ENCODE measurements around the gene PHLDB1. TPM values are rescaled to one million over a fixed set of nuclear protein-coding genes. Genes with fewer than 3 reads are reported as not detected.

The PHLDB1 gene
- total RNA-seq, 1 experiment from 2014 or later, result 122 TPM

DNA sequence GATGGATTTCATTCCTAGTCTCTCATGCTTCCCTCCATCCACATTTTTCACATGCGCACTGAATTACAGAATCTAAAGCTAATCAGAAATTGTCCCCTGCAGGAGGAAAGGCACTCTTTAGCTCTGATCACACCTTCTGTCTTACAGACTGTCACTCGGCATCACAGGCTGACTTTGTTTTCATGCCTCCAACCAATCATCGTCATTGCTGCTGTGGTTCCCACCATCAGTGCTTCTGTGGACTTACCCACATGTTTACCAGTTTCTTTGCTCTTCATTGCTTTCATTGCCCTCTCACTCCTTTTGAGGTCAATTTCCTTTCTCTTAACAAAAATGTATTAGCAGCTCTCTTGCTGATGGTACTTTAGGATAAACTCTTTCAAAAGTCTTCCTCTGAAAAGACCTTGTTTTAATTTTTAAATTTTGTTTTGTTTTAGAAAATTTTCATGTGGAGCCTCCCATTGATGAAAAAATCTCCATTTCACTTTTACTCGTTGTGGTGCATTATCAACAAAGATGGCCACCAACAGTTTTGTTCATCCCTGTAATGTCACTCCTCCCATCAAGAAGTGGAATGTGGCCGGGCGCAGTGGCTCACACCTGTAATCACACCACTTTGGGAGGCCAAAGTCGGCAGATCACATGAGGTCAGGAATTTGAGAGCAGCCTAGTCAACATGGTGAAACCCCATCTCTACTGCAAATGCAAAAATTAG, 92.2 kb downstream of the PHLDB1 start:
- no peaks in the 10 kb centered on the region for H3K79me2 ChIP-seq (ENCODE audit: low read depth)
- H3F3A ChIP-seq (ENCODE audit: insufficient read depth, low read depth), result peaks cover 11% of the 10 kb centered on the region
- H3K9me2 ChIP-seq (ENCODE audit: insufficient read depth), result no peaks in the 10 kb centered on the region
- peaks cover 3% of the 10 kb centered on the region; the same call in 1 of the 2 replicates for H3K4me1 ChIP-seq (replicated peaks; ENCODE audit: insufficient read depth)
- H3K27ac ChIP-seq, result no peak overlapping the region
- ChIA-PET POLR2A (ENCODE audit: unreplicated experiment) (no interaction called here), CTCF (interaction anchor here (0.6 kb wide), 1 partner anchor 10 kb away, joined by 3 read pairs; no protein-coding TSS in a partner anchor)
- no peaks in the 10 kb centered on the region for H4K20me1 ChIP-seq (ENCODE audit: insufficient read depth)
- intact Hi-C loops (cut with micrococcal nuclease; ENCODE audit: unreplicated experiment), result no loop called here
- no peaks in the 10 kb centered on the region for H3K36me3 ChIP-seq (ENCODE audit: low read depth)
- no peak overlapping the region for H2AFZ ChIP-seq
- no peaks in the 10 kb centered on the region for H3K27me3 ChIP-seq (ENCODE audit: insufficient read depth, low read depth)
- H3K9me3 ChIP-seq (ENCODE audit: insufficient read depth, low read depth), result 0 out of 2 replicates have a peak, but pooled peaks cover 3% of the 10 kb centered on the region
- H3K4me2 ChIP-seq, result no peak overlapping the region
- BruUV-seq (replicated peaks), result no TSS peak
- DNase-seq, result no peak
- no peak overlapping the region for H3K4me3 ChIP-seq
- TF ChIP-seq EZH2 (IDR thresholded peaks at IDR 0.05; ENCODE audit: low read depth), result no peak
- TF ChIP-seq, protein P1, sequence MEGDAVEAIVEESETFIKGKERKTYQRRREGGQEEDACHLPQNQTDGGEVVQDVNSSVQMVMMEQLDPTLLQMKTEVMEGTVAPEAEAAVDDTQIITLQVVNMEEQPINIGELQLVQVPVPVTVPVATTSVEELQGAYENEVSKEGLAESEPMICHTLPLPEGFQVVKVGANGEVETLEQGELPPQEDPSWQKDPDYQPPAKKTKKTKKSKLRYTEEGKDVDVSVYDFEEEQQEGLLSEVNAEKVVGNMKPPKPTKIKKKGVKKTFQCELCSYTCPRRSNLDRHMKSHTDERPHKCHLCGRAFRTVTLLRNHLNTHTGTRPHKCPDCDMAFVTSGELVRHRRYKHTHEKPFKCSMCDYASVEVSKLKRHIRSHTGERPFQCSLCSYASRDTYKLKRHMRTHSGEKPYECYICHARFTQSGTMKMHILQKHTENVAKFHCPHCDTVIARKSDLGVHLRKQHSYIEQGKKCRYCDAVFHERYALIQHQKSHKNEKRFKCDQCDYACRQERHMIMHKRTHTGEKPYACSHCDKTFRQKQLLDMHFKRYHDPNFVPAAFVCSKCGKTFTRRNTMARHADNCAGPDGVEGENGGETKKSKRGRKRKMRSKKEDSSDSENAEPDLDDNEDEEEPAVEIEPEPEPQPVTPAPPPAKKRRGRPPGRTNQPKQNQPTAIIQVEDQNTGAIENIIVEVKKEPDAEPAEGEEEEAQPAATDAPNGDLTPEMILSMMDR (conservative IDR thresholded peaks at IDR 0.05), result no peak

DNA sequence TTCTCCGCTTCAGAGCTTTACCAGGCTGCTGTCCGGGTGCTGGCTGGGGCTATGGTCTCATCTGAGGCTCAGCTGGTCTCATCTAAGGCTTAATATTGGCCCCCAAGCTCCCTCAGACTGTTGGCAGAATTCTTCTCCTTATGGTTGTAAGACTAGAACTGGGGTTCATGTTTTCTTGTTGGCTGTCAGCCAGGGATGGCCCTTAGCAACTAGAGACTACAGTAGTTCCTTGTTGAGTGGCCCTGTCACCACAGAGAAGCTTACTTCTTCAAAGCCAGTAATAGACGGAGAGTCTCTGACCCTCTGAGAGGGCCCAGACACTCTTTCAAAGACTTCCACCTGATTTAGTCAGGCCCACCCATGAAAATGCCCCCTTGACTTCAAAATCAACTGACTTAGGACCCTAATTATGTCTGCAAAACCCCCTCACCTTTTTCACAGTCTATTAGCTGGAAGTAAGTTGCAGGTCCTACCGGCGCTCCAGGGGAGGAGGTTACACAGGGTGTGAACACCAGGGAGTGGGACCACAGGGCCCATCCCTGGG, 96.2 kb downstream of the PHLDB1 start:
- no peaks in the 10 kb centered on the region for H3K36me3 ChIP-seq (ENCODE audit: low read depth)
- no peak overlapping the region for H3K4me2 ChIP-seq
- TF ChIP-seq, protein P1 (conservative IDR thresholded peaks at IDR 0.05), result no peak
- no TSS peak for BruUV-seq (replicated peaks)
- no peak for DNase-seq
- H4K20me1 ChIP-seq (ENCODE audit: insufficient read depth), result no peaks in the 10 kb centered on the region
- intact Hi-C loops (cut with micrococcal nuclease; ENCODE audit: unreplicated experiment), result no loop called here
- POLR2A ChIA-PET (ENCODE audit: unreplicated experiment), result no interaction called here
- H3K9me3 ChIP-seq (ENCODE audit: insufficient read depth, low read depth), result no peaks in the 10 kb centered on the region
- no peaks in the 10 kb centered on the region for H3K79me2 ChIP-seq (ENCODE audit: low read depth)
- no peak overlapping the region for H2AFZ ChIP-seq
- CTCF ChIA-PET, result no interaction called here
- no peak overlapping the region for H3K4me3 ChIP-seq
- H3K27ac ChIP-seq, result no peak overlapping the region
- H3K27me3 ChIP-seq (ENCODE audit: insufficient read depth, low read depth), result no peaks in the 10 kb centered on the region
- H3K9me2 ChIP-seq (ENCODE audit: insufficient read depth), result no peaks in the 10 kb centered on the region
- peaks cover 3% of the 10 kb centered on the region for H3F3A ChIP-seq (ENCODE audit: insufficient read depth, low read depth)
- H3K4me1 ChIP-seq (replicated peaks; ENCODE audit: insufficient read depth), result no peaks in the 10 kb centered on the region

DNA sequence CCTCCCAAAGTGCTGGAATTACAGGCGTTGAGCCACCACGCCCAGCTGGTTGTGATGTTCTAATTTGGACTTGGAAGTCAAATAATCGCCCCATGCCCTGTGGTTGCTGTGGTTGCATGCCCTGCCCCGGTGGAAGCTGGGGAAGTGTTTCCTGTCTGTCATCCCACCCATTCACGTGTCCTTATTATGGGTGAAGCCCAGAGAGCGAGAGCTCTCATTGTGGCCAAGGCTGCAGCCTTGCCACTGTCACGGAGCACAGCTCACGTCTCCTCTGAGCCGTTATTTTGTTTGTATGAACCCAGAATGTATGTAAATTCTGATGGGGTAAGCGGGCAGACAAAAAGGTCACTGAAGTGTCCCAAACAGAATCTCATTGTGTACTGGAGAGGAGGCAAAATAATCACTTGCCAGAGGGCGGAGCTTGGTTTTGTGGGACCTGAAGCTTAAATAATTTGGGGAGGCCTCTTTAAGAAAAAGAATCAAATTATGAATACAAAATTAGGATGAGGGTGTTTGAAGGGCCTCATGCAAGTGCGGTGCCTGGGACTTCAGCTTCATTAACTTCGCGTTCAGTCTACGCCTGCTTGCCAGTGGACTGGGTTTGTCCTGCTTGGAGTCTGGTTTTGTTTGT, 97.8 kb downstream of the PHLDB1 start:
- H3K27me3 ChIP-seq (ENCODE audit: insufficient read depth, low read depth), result no peaks in the 10 kb centered on the region
- no peaks in the 10 kb centered on the region for H3K4me1 ChIP-seq (replicated peaks; ENCODE audit: insufficient read depth)
- POLR2A ChIA-PET (ENCODE audit: unreplicated experiment), result no interaction called here
- H3K27ac ChIP-seq, result no peak overlapping the region
- H3F3A ChIP-seq (ENCODE audit: insufficient read depth, low read depth), result no peaks in the 10 kb centered on the region; the same call in 1 of the 2 replicates
- H3K9me2 ChIP-seq (ENCODE audit: insufficient read depth), result no peaks in the 10 kb centered on the region
- TF ChIP-seq, protein P1 (conservative IDR thresholded peaks at IDR 0.05), result no peak
- TF ChIP-seq EZH2 (IDR thresholded peaks at IDR 0.05; ENCODE audit: low read depth), result no peak
- no peaks in the 10 kb centered on the region for H3K36me3 ChIP-seq (ENCODE audit: low read depth)
- no peaks in the 10 kb centered on the region for H3K79me2 ChIP-seq (ENCODE audit: low read depth)
- DNase-seq, result no peak
- BruUV-seq (replicated peaks), result no TSS peak
- no peaks in the 10 kb centered on the region for H4K20me1 ChIP-seq (ENCODE audit: insufficient read depth)
- H3K4me2 ChIP-seq, result no peak overlapping the region
- CTCF ChIA-PET, result interaction anchor here (0.6 kb wide), 1 partner anchor 656 kb away, joined by 3 read pairs; no protein-coding TSS in a partner anchor
- H3K9me3 ChIP-seq (ENCODE audit: insufficient read depth, low read depth), result no peaks in the 10 kb centered on the region
- no peak overlapping the region for H3K4me3 ChIP-seq
- no peak overlapping the region for H2AFZ ChIP-seq
- intact Hi-C loops (cut with micrococcal nuclease; ENCODE audit: unreplicated experiment), result no loop called here

Measured in PC-9 (cell line).